Sigmoid colon (tissue), 7 donors: ENCODE results near the gene EMC9. TPM values are rescaled to one million over a fixed set of nuclear protein-coding genes. Genes with fewer than 3 reads are reported as not detected.

Experiments used
- DNase-seq: peaks from one replicate; pipeline ENCODE4 v3.0.0-alpha.2; 2019
- H3K27ac ChIP-seq, 4 donors: fragments of 200-600 bp; sonication (generic); one replicate each; pipeline ENCODE4 v1.5.1; 2016 to 2019; ENCODE audit warnings: mild to moderate bottlenecking in 1 of 4
- H3K27me3 ChIP-seq, 3 donors: fragments of 200-600 bp; sonication (generic); one replicate each; pipeline ENCODE4 v1.5.1; 2019; ENCODE audit warnings: mild to moderate bottlenecking in 1 of 3
- H3K36me3 ChIP-seq, 4 donors: fragments of 200-600 bp; sonication (generic); one replicate each; pipeline ENCODE4 v1.5.1; 2016 to 2019
- H3K4me1 ChIP-seq, 4 donors: fragments of 200-600 bp; sonication (generic); one replicate each; pipeline ENCODE4 v1.5.1; 2017 to 2019
- H3K4me3 ChIP-seq, 4 donors: fragments of 200-600 bp; sonication (generic); one replicate each; pipeline ENCODE4 v1.5.1; 2017 to 2019; ENCODE audit warnings: mild to moderate bottlenecking in 2 of 4, moderate library complexity in 1 of 4
- H3K9me3 ChIP-seq, 4 donors: fragments of 200-600 bp in 3 of 4; sonication (generic) in 3 of 4; one replicate each; pipeline versions ENCODE4 v1.5.1 to v1.6.1; 2013 to 2019
- CTCF ChIP-seq, 4 experiments: fragments of 450-650 bp in 3 of 4; fragments of 200-600 bp in 1 of 4; IDR thresholded peaks; one replicate each; pipeline ENCODE4 v1.5.1; 2016 to 2019; ENCODE audit warnings: antibody characterized with exemption in 4 of 4, mild to moderate bottlenecking in 3 of 4, moderate library complexity in 2 of 4
- EP300 ChIP-seq, 4 donors: sonication (generic); formaldehyde crosslinking; IDR thresholded peaks; one replicate each; pipeline ENCODE4 v1.6.1; 2017; ENCODE audit warnings: antibody characterized with exemption in 4 of 4
- POLR2A ChIP-seq, 2 donors: fragments of 450-650 bp; IDR thresholded peaks; one replicate each; pipeline ENCODE4 v1.6.1; 2016; ENCODE audit warnings: antibody characterized with exemption in 2 of 2, mild to moderate bottlenecking in 2 of 2, moderate library complexity in 2 of 2
- POLR2AphosphoS5 ChIP-seq, 4 donors: sonication (generic); formaldehyde crosslinking; IDR thresholded peaks; one replicate each; pipeline ENCODE4 v1.6.1; 2017; ENCODE audit warnings: antibody characterized with exemption in 4 of 4
- WGBS, 2 donors: extraction: QIAGEN DNeasy Blood & Tissue Kit; methylation state at CpG; one replicate each; pipeline ENCODE4 v1.1.7; 2013; 5-methylcytosine and 5-hydroxymethylcytosine counted together
- intact Hi-C: fragments of 100-400 bp; cut with DNase I; formaldehyde crosslinking; loops from one replicate; pipeline ENCODE4 v1.15.1; 2023
- polyA plus RNA-seq, 3 donors: library from polyadenylated mRNA; stranded (reverse); fragments of 200-250 nt; gene quantifications; one replicate each; pipeline ENCODE4 v1.2.3, GENCODE V29; 2013
- total RNA-seq, 4 donors: library from RNA; depleted of rRNA; stranded (reverse); fragments of >200 nt; gene quantifications; one replicate each; pipeline ENCODE4 v1.1.0, GENCODE V29; 2016
- donor health status: healthy with polysubstance abuse.
- donor health status: Bipolar disorder and iron deficiency.
- donor health status: healthy.

Gene EMC9
- total and polyA plus RNA-seq, 7 donors: 5.0 to 37.2 (median 20.6) TPM

DNA sequence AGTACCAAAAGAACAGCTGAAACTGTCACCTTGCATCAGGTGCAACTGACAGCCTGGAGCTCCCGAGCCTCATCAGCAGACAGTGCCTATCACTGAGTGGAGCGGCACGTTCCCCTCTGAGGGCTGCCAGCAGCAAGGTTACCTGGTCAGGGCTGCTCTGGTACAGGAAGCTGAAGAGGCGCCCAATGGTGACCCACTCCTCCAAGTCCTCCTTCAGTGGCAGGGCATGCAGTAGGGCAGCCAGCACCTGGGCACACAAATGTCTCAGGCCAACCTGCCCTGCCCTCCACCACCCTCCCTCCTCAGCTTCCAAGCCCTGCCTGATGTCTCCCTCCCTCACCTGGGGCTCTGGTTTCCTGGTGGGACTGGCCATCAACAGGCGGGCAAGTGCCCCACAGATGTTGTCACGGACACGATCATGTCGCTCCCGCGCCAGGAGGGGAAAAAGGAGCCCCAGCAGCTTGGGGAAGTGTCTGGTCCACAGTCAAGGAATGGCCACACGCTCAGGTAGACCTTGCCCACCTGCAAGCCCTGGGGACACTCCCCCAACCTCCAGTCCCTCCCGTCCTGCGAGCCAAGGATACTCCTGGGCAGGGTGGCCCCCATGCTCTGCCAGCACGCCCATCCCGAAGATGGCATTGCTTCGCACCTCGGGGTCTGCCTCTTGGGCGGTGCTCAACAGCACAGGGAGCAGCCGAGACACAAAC, 40.1 kb upstream of the EMC9 start:
- no peak for TF ChIP-seq EP300 (IDR thresholded peaks at IDR 0.05)
- no peak for TF ChIP-seq POLR2A (IDR thresholded peaks at IDR 0.05)
- no peak for TF ChIP-seq CTCF (IDR thresholded peaks at IDR 0.05)
- no peak for TF ChIP-seq POLR2AphosphoS5 (IDR thresholded peaks at IDR 0.05)
- no peaks in the 10 kb centered on the region for H3K27me3 ChIP-seq
- H3K4me3 ChIP-seq: no peak overlapping the region
- WGBS, 2 donors: 90 to 92% methylated on average over 19 of the region's 19 CpGs
- intact Hi-C loops: no loop called here
- H3K36me3 ChIP-seq: peaks cover 4 to 80% (median 36%) of the 10 kb centered on the region in 4 donors
- H3K4me1 ChIP-seq: peaks cover 0 to 20% (median 19%) of the 10 kb centered on the region in 4 donors
- DNase-seq: no peak
- no peaks in the 10 kb centered on the region for H3K9me3 ChIP-seq
- peak overlapping the region in 3 of 4 donors; percentile 9 to 93 (median 88) for H3K27ac ChIP-seq

- peaks cover 0 to 20% (median 19%) of the 10 kb centered on the region in 4 donors for H3K4me1 ChIP-seq
- intact Hi-C loops: no loop called here
- no peak for DNase-seq
- peak overlapping the region; percentile 64 to 93 (median 87) for H3K27ac ChIP-seq
- no peak for TF ChIP-seq CTCF (IDR thresholded peaks at IDR 0.05)
- TF ChIP-seq POLR2AphosphoS5 (IDR thresholded peaks at IDR 0.05): peak in 2 of 4 donors; percentile 45 to 69
- peak in 1 of 4 donors; percentile 32 for TF ChIP-seq EP300 (IDR thresholded peaks at IDR 0.05)
- TF ChIP-seq POLR2A (IDR thresholded peaks at IDR 0.05): no peak
- no peak overlapping the region for H3K4me3 ChIP-seq
- no peaks in the 10 kb centered on the region for H3K27me3 ChIP-seq
- peaks cover 6 to 67% (median 29%) of the 10 kb centered on the region in 4 donors for H3K36me3 ChIP-seq
- WGBS, 2 donors: 71 to 80% methylated on average over 18 of the region's 18 CpGs
- no peaks in the 10 kb centered on the region for H3K9me3 ChIP-seq
Measured at GRCh38 chr14:24179961-24180796, 38.8 kb upstream of the EMC9 start.

- Histone ChIP-seq H3K27me3 (no peaks in the 10 kb centered on the region), H3K36me3 (peaks cover 6 to 59% (median 24%) of the 10 kb centered on the region in 4 donors), H3K4me1 (peaks cover 0 to 20% (median 19%) of the 10 kb centered on the region in 4 donors), H3K9me3 (no peaks in the 10 kb centered on the region), H3K4me3 (no peak overlapping the region), H3K27ac (peak overlapping the region; percentile 64 to 93 (median 87))
- intact Hi-C loops: no loop called here
- WGBS, 2 donors: 83 to 88% methylated on average over 14 of the region's 14 CpGs
- no peak for DNase-seq
- TF ChIP-seq POLR2AphosphoS5 (IDR thresholded peaks at IDR 0.05) (no peak), POLR2A (IDR thresholded peaks at IDR 0.05) (no peak), EP300 (IDR thresholded peaks at IDR 0.05) (no peak), CTCF (IDR thresholded peaks at IDR 0.05) (no peak)
Measured at GRCh38 chr14:24179294-24179960, 38.0 kb upstream of the EMC9 start.

DNA sequence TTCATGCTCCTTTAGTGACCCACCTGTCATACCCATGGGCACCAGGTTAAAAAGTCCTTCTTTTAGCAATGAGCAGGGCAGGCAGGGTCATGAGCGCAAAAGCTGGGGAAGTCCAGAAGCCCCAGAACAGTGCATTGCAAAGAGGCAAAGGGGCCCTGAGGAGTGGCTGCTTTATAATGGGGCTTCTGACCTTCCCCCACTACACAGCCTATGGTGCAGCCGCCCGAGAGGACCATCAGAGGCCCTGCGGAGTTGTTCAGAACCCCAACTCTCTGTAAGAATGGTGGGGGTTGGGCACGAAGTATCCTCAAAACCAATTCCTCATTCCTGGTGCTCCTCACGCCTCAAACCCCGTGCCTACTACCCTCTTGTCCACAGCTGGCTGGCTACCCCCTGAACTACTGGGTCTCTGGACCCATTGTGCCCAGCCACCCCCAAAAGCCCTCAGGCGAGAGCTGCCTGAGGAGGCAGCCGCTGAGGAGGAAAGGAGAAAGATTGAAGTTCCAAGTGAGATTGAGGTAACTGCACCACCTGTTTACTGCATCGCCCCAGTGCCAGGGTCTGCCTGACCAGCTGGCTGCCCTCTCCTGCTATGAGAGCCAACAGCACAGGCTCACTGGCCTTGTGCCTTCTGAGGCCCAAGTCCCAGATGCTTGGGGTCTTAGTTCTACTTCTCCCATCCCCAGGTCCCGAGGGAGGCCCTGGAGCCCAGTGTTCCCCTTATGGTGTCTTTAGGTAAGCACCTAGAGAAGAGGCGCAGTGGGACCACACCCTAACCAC, 37.2 kb upstream of the EMC9 start:
- H3K27me3 ChIP-seq: no peaks in the 10 kb centered on the region
- peak overlapping the region; percentile 64 to 93 (median 87) for H3K27ac ChIP-seq
- intact Hi-C loops: no loop called here
- 92% methylated on average over 12 of the region's 12 CpGs for WGBS, 2 donors
- peaks cover 6 to 51% (median 17%) of the 10 kb centered on the region in 4 donors for H3K36me3 ChIP-seq
- H3K4me1 ChIP-seq: peaks cover 0 to 20% (median 19%) of the 10 kb centered on the region in 4 donors
- H3K4me3 ChIP-seq: no peak overlapping the region
- H3K9me3 ChIP-seq: no peaks in the 10 kb centered on the region
- no peak for TF ChIP-seq CTCF (IDR thresholded peaks at IDR 0.05)
- no peak for DNase-seq
